Stimulated activated CD8-positive, alpha-beta memory T cell treated with anti-CD3 and anti-CD28 coated beads, Interleukin-4, amount 100 ng/mL, for 1 hour (primary cell): ENCODE results near the gene ASMTL.
"Not testable (repeated sequence)": the region's sequence is repeated elsewhere in the genome, so short reads cannot be mapped to it uniquely, and the experiment has no call there.

ENCODE experiments used
- DNase-seq, 2 donors: peaks; one replicate each; pipeline ENCODE4 v3.0.0-alpha.2; 2020; ENCODE audit warnings: low read depth in 2 of 2, low spot score in 1 of 2

ASMTL gene

DNA sequence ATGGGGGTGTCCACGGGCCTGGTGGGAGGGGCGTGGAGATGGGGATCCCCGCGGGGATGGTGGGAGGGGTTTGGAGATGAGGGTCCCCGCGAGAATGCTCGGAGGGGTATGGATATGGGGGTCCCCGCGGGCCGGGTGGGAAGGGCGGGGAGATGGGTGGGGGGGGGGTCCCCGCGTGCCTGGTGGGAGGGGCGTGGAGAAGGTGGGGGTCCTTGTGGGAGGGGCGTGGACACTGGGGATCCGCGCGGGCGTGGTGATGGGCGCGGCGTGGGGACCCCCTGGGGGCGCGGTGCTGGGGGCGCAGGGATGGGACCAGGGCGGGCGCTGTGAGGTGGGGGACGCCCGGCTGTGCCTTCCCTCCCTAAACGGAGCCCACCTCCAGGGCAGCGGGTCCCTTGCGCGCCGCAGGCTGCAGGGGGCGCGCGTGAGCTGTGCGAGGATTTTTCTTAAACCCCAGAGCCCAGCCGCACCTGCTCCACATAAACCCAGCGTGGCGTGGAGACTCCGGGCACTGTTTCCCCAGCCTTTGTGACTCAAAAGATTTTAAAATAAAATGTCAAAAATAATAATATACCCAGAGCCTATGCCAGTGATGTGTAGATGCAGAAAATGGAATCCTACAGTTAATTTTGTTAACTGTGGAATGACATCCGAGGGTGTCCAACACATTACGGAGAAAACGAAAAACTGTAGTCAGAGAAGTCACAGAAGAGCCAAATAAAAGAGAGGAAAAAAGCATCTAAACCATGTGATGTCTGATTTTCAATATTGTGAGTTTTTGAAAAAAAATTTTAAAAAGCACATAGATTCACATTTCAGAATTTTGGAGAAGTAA lies 1.5 kb upstream of the ASMTL start:
- DNase-seq, result peak; percentile 85 to 90

GRCh38 chrX:1453395-1453783 lies 680 bp upstream of the ASMTL start:
- DNase-seq, result peak; percentile 42 to 63

- DNase-seq, result no peak
Measured at GRCh38 chrX:1451661-1452515, 821 bp downstream of the ASMTL start.

DNA sequence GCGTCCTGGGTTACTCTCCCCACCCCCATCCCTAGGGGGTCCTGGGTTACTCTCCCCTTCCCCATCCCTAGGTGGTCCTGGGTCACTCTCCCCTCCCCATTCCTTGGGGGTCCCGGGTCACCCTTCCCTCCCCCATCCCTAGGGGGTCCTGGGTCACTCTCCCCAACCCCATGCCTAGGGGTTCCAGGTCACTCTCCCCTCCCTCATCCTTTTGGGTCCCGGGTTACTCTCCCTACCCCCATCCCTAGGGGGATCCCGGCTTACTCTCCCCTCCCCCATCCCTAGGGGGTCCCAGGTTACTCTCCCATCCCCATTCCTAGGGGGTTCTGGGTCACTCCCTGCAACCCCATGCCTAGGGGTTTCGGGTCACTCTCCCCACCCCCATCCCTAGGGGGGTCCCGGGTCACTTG lies 1.5 kb downstream of the ASMTL start:
- DNase-seq, result no peak

DNA sequence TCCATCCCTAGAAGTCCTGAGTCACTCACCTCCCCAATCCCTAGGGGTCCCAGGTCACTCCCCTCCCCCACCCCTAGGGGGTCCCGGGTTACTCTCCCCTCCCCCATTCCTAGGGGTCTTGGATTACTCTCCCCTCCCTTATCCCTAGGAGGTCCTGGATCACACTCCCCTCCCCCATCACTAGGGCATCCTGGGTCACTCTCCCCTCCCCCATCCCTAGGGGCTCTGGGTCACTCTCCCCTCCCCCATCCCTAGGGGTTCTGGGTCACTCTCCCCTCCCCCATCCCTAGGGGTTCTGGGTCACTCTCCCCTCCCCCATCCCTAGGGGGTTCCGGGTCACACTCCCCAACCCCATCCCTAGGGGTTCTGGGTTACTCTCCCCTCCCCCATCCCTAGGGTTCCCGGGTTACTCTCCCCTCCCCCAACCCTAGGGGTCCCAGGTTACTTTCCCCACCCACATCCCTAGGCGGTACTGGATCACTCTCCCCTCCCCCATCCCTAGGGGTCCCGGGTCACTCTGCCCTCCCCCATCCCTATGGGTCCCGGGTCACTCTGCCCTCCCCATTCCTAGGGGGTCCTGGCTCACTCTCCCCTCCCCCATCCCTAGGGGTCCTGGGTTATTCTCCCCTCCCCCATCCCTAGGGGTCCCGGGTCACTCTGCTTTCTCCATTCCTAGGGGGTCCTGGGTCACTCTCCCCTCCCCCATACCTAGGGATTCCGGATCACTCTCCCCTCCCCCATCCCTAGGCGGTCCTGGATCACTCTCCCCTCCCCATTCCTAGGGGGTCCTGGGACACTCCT lies 2.1 kb downstream of the ASMTL start:
- DNase-seq, result no peak

GRCh38 chrX:1449823-1450149 lies 2.9 kb downstream of the ASMTL start:
- DNase-seq, result no peak

GRCh38 chrX:1449036-1449822 lies 3.5 kb downstream of the ASMTL start:
- no peak for DNase-seq

- not testable (repeated sequence) for DNase-seq
Measured at GRCh38 chrX:1448573-1449001, 4.1 kb downstream of the ASMTL start.

GRCh38 chrX:1447969-1448572 lies 4.6 kb downstream of the ASMTL start:
- not testable (repeated sequence) for DNase-seq

GRCh38 chrX:1446984-1447968 lies 5.4 kb downstream of the ASMTL start:
- not testable (repeated sequence) for DNase-seq

DNA sequence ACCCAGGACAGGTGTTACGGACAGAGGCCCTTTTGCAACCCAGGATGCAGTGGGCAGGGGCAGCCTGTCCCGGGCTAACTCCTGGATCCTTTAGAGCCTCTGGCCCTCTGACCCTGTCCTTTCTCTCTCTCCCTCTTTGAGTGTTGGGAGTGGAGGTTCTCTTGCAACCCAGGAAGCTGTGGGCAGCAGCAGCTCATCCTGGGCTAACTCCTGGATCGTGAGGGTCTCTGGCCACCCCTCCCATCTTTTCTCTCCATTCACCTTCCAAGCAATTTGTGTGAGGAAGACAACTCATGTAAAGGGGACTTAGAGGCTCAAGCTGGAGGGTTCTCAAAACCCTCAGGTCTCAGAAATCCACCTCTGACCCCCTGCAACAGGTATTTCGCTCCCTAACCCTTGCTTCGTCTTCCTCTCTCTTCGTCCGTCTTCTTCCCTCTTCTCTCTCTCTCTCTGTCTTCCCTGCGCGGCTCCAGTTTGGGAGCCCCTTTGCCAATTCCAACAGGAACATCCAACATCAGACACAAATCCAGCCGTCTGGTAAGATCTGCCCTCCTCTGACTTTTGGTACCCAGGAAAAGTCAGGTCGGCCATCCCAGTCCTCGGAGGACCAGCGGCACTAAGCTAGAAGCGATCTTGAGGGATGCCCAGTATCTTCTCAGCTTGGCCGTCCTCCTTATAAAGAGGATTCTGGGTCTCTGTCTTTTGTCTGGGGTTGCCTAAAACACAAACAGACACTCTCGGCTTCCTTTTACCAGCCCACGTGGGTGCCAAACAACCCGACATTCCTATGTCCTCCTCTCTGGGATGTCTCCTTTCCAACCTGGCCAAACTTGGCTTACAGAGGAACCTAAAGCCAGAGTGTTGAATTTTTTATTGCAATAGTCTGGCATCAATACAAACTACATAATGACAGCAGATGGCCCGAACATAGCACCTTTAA lies 7.9 kb downstream of the ASMTL start:
- no peak for DNase-seq

DNA sequence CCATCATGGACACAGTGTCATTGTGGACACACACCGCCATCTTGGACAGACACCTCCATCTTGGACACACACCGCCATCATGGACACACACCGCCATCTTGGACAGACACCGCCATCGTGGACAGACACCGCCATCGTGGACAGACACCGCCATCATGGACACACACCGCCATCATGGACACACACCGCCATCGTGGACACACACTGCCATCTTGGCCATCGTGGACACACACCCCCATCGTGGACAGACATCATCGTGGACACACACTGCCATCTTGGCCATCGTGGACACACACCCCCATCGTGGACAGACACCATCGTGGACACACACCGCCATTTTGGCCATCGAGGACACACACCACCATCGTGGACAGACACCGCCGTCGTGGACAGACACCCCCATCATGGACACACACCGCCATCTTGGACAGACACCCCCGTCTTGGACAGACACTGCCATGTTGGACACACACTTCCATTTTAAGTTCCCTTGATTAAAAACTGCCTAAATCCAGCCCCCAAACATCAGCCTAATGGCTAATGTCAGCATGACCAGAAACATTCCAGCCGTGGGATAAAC lies 9.1 kb downstream of the ASMTL start:
- DNase-seq, result no peak

DNA sequence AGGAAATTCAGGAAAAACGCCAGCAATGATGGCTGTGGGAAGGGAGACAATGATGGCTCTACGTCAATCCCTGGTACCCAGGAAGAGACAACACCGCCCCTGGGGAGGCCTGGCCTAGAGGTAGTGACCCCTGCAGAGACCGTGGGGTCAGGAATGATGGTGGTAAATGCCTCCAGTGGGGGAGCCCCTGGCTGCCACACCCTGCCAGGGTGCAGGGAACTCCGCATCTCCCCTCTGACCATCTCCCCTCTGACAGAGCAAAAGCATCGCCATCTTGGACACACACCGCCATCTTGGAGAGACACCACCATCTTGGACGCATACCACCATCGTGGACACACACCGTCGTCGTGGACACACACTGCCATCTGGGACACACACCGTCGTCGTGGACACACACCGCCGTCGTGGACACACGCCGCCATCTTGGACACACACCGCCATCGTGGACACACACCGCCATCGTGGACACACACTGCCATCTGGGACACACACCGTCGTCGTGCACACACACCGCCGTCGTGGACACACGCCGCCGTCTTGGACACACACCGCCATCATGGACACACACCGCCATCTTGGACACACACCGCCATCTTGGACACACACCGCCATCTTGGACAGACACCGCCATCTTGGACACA lies 9.9 kb downstream of the ASMTL start:
- DNase-seq, result no peak

GRCh38 chrX:1442016-1442665 lies 10.6 kb downstream of the ASMTL start:
- DNase-seq, result no peak

DNA sequence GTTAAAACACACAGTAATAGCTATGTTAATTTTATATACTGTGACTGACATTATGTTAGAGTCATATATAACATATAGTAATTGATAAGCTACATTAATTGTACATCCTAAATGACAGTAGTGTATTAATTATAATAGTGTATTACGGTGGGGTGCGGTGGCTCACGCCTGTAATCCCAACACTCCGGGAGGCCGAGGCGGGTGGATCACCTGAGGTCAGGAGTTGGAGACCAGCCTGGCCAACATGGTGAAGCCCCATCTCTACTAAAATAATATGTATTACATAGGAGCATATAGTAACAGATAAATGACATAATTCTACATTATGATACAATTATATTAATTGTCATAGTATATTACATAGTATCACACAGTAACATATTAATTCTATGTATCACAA lies 12.2 kb downstream of the ASMTL start:
- DNase-seq, result no peak

GRCh38 chrX:1435241-1435895 lies 17.3 kb downstream of the ASMTL start:
- no peak for DNase-seq
